ENCODE data around the gene DDC.

DDC gene

GRCh38 chr7:50449501-50449880 lies 115.7 kb downstream of the DDC start:
- DNase-seq, result no peak

- no peak for DNase-seq
Observed at GRCh38 chr7:50448823-50449222, 116.4 kb downstream of the DDC start.

- DNase-seq, result no peak
Observed at GRCh38 chr7:50446542-50446960, 118.7 kb downstream of the DDC start.

- DNase-seq, result no peak
Observed at GRCh38 chr7:50436133-50436806, 128.9 kb downstream of the DDC start.

GRCh38 chr7:50431722-50432305 lies 133.4 kb downstream of the DDC start:
- DNase-seq, result no peak

- DNase-seq, result no peak
Observed at GRCh38 chr7:50431316-50431715, 133.9 kb downstream of the DDC start.

GRCh38 chr7:50428911-50429310 lies 136.3 kb downstream of the DDC start:
- no peak for DNase-seq

GRCh38 chr7:50427518-50427917 lies 137.7 kb downstream of the DDC start:
- DNase-seq, result no peak

GRCh38 chr7:50426280-50427045 lies 138.7 kb downstream of the DDC start:
- DNase-seq, result no peak

- no peak for DNase-seq
Observed at GRCh38 chr7:50425318-50425717, 139.9 kb downstream of the DDC start.

GRCh38 chr7:50423860-50424259 lies 141.3 kb downstream of the DDC start:
- no peak for DNase-seq

- DNase-seq, result no peak
Observed at GRCh38 chr7:50422858-50423257, 142.3 kb downstream of the DDC start.

GRCh38 chr7:50421043-50421442 lies 144.2 kb downstream of the DDC start:
- no peak for DNase-seq

GRCh38 chr7:50418526-50419290 lies 146.5 kb downstream of the DDC start:
- DNase-seq, result no peak

GRCh38 chr7:50418086-50418515 lies 147.1 kb downstream of the DDC start:
- no peak for DNase-seq

- no peak for DNase-seq
Observed at GRCh38 chr7:50416527-50417182, 148.6 kb downstream of the DDC start.

GRCh38 chr7:50415844-50416364 lies 149.3 kb downstream of the DDC start:
- no peak for DNase-seq

- no peak for DNase-seq
Observed at GRCh38 chr7:50413561-50413960, 151.6 kb downstream of the DDC start.

GRCh38 chr7:50412973-50413372 lies 152.2 kb downstream of the DDC start:
- no peak for DNase-seq

GRCh38 chr7:50411332-50411731 lies 153.9 kb downstream of the DDC start:
- no peak for DNase-seq

GRCh38 chr7:50409856-50410745 lies 155.1 kb downstream of the DDC start:
- DNase-seq, result no peak
